HT-29 (cell line): ENCODE data around the gene POMGNT2. TPM values are rescaled to one million over a fixed set of nuclear protein-coding genes. Genes with fewer than 3 reads are reported as not detected.
"Not testable (repeated sequence)": the region's sequence is repeated elsewhere in the genome, so short reads cannot be mapped to it uniquely, and the experiment has no call there.

Experiments used
- DNase-seq: peaks from one replicate; pipeline ENCODE4 v3.0.0-alpha.2; 2015; ENCODE audit warnings: low spot score
- total RNA-seq: library from RNA; depleted of rRNA; stranded (reverse); fragments of >200 nt; shearing (Covaris generic); gene quantifications from 2 replicates; pipeline ENCODE4 v1.2.3, GENCODE V29; 2014

The POMGNT2 gene
- total RNA-seq, 1 experiment from 2014 or later = 18.0 TPM

- no peak for DNase-seq
Observed at GRCh38 chr3:43075904-43076661, 29.8 kb downstream of the POMGNT2 start.

- no peak for DNase-seq
Observed at GRCh38 chr3:43074901-43075689, 30.8 kb downstream of the POMGNT2 start.

- DNase-seq = no peak
Observed at GRCh38 chr3:43074482-43074881, 31.4 kb downstream of the POMGNT2 start.

DNA sequence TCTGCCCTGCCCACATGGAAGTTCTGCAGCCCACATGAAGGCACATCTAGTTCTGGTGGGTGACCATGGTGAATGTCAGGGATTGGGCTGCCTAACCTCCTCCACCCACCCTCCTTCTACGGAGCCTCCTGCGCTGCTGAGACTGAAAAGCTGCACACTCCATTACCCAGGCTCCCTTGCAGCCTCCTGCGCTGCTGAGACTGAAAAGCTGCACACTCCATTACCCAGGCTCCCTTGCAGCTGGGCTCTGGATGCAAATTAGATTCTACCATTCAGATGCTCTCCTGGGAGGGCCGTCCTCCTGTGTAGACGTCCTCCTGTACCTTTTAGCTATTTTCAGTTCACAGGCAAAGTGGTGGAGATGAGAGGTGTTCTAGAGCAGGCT lies 32.1 kb downstream of the POMGNT2 start:
- DNase-seq = no peak

- no peak for DNase-seq
Observed at GRCh38 chr3:43073116-43073835, 32.6 kb downstream of the POMGNT2 start.

DNA sequence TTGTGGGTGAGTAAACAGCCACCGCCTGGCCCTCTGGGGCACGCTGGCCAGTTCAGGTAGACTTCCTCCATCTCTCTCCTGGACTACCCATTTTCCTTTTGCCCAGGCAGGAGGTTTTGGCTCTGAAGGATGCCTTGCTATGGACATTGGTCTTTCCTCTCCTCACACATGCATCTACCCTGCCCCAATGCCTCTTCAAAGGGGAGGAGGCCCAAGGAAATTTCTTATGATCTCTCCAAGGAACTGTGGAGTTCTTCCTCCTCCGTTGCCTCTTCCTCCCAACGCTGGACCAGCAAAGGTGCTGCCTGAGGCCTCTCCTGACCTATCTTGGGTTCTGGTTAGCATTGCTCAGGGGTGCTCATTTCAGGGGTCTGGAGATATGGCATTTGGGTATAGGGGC lies 33.5 kb downstream of the POMGNT2 start:
- DNase-seq = no peak

GRCh38 chr3:43071313-43071893 lies 34.5 kb downstream of the POMGNT2 start:
- peak; percentile 2 for DNase-seq

- not testable (repeated sequence) for DNase-seq
Observed at GRCh38 chr3:43070670-43071069, 35.2 kb downstream of the POMGNT2 start.

DNA sequence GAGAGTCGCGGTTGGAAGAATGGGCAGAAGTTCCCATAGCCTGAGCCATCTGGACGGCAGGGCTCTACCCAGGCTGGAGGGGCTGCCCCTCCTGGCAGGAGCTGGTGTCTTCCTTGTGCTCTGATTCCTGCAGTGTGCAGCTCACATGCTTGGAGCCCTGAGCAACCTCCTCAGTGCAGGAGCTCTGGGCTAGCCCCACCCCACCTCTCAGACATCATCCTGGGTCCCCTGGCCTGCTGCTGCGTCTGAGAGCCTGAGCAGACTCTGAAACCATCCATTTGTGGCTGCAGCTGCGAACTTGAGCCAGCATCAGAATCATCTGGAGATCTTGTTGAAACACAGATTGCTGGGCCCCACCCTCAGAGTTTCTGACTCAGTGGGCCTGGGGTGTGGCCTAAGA lies 42.8 kb downstream of the POMGNT2 start:
- DNase-seq = no peak

DNA sequence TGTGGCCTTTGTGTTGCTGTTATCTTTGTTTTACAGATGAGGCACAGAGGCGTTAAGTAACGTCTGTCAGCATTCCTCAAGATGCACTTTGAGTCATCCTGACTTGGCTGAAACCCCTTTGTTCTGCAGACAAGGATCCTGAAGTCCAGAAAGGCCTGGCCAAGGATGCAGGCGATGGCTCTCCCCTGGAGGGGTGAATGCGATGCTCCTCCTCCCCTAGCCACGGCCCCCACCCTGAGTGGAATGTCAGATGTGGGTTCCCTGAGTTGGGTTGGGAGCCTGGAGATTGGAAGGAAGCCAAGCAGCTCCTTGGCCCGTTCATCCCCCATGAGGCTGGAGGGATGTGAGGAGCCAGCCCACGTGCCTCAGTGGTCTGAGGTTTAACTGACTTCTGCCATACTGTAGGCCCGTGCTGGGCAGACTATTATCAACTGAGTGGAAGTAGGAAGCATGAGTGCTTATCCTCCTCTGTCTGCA lies 43.3 kb downstream of the POMGNT2 start:
- no peak for DNase-seq

DNA sequence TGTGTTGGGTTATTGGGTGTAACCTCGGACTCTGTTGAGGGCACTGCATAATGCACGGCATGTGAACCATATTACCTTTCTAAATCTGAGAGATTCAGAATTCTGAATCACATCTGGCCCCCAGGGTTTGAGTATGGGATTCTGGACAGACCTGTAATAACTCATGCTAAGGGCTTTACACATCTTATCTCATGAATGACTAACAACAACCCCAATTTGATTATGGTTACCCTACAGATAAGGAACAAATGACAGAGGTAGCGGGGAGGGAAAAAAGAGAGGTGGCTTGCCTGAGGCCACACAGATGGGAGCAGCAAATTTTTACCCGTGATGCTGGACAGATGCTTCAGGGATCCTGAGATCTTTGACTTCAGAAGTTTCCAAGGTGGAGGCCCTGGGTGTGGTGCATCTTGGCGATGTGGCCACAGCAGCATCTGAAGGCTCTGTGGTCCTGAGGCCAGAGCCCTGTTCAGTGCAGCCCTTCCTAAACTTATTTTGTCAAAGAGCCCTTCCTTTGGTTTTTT lies 43.8 kb downstream of the POMGNT2 start:
- no peak for DNase-seq

DNA sequence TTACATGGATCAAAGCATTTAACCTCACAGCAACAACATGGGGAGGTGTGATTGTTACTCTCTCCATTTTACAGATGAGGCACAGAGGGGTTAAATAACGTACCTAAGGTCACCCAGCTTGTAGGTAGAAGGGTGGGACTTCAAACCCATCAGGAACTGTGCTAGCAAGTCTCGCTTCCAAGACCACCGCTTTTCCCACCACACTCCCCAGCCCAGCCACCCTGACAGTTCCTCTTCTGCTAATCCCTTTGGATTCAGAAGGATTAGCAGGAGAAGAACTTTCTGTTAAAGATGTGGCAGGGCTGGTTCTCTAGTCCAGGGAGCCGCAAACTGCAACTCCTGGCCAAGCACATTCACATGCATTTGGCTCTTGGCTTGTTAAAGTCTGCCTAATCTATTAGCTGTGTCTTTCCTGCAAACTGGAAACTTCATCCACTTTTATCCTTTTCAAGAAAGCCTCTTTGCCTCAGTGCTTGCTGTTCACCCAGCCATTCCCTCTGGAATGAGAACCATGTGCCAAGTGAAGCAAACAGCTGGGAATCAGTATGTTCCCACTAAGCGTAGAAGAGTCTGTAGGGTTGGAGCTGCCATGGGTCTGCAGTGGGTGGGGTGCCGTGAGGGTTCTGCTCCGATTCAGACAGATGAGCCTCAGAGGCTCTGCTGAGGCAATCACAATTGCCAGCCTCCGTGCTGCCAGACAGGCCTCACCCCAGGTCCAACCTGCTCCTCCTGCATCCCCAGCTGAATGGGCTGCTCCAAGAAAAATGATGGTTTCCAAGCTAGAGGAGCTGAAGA lies 44.6 kb downstream of the POMGNT2 start:
- DNase-seq = no peak

DNA sequence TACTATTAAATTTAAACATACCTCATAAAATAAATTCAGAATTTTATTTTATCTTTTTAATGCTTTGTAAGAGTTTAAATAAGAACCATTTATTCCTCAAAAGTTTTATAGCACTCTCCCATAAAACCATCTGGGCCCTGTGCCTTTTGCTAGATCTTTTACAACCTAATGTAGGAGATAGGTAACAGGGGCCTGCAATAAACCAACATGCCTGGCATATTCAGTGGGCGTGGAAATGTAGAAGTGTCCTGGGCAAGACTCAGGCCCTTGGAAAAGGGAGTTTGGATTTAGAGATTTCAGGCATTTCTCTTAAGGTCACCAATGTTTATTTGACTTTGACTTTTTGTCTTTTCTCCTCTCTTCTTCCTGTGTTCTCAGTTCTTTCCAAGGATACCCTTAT lies 46.4 kb downstream of the POMGNT2 start:
- no peak for DNase-seq

GRCh38 chr3:43055806-43056770 lies 49.8 kb downstream of the POMGNT2 start:
- DNase-seq = no peak

GRCh38 chr3:43055393-43055792 lies 50.5 kb downstream of the POMGNT2 start:
- no peak for DNase-seq

DNA sequence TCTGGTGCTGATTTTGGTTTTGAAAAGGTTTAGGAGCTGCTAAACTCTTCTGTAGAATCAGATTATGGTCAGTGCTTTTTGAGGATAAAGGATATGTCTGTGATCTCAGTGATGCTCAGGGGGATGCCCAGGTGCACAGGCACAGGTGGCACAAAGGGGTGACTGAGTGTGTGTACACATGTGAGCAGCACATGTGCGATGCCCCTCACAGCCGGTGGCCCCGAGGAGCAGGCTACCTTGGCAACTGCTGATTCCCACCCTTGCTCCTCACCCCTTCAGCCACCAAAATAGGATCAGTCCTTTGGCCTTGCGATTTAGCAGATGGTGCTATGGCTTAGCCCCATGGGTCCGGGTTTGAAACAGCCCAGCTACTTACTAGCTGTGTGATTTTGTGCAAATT lies 51.1 kb downstream of the POMGNT2 start:
- DNase-seq = no peak

- no peak for DNase-seq
Observed at GRCh38 chr3:43053291-43053690, 52.6 kb downstream of the POMGNT2 start.

- DNase-seq = no peak
Observed at GRCh38 chr3:43048470-43048869, 57.4 kb downstream of the POMGNT2 start.

DNA sequence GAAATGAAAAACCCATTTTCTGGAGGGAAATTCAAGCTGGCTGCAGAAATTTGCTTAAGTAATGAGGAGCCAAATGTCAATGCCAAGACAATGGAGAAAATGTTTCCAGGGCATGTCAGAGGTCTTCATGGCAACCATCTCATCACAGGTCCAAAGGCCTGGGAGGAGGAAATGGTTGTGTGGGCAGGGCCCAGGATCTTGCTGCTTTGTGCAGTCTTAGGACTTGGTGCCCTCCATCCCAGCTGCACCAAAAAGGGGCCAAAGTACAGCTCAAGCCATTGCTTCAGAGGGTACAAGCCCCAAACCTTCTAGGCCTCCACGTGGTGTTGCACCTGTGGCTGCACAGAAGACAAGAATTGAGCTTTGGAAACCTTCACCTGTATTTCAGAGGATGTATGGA lies 59.3 kb downstream of the POMGNT2 start:
- DNase-seq = no peak

GRCh38 chr3:43045079-43045478 lies 60.8 kb downstream of the POMGNT2 start:
- DNase-seq = not testable (repeated sequence)
